Measurements from ENCODE around the gene ANKRD11.

ANKRD11 gene

GRCh38 chr16:89291776-89292175 lies 198.6 kb downstream of the ANKRD11 start:
- FAIRE-seq = no peak

DNA sequence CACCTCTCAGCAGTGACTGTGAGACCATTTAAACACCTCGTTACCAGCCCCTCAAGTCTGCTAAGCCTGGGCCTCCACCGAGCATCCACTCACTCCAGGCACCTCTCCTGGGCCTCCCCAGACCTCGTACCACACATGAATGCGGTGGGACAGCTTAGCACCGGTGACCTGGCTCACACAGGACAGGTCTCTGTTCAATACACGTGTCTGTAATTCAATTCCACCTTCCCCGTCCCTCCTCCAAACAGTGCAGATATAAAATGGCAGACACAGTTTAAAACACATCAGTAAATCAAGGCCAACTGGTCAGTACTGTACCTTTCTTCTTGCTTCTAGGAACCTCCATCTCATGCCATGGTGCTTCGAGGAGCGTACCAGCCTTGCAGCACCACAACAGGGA lies 199.0 kb downstream of the ANKRD11 start:
- no peak for FAIRE-seq

- no peak for FAIRE-seq
These were observed 199.5 kb downstream of the ANKRD11 start for GRCh38 chr16:89290887-89291286.

GRCh38 chr16:89290472-89290871 lies 199.9 kb downstream of the ANKRD11 start:
- no peak for FAIRE-seq

GRCh38 chr16:89289428-89290395 lies 200.6 kb downstream of the ANKRD11 start:
- peak; percentile 78 for FAIRE-seq

GRCh38 chr16:89288966-89289365 lies 201.4 kb downstream of the ANKRD11 start:
- FAIRE-seq = no peak

DNA sequence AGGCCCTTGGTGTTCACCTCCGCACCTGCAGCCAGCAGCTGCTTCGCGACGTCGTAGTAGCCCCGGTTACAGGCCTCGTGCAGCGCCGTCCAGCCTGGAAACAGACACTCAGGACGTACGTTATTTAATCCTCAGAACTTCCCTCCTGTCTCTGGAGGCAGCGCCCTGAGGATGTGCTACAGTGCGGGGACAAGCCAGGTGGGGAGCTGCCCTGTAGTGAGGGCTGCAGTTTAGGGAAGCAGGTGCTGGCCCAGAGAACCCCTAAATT lies 201.8 kb downstream of the ANKRD11 start:
- FAIRE-seq = no peak

GRCh38 chr16:89287777-89288576 lies 202.4 kb downstream of the ANKRD11 start:
- FAIRE-seq = no peak

GRCh38 chr16:89286096-89286495 lies 204.3 kb downstream of the ANKRD11 start:
- no peak for FAIRE-seq

GRCh38 chr16:89285381-89285780 lies 205.0 kb downstream of the ANKRD11 start:
- no peak for FAIRE-seq

DNA sequence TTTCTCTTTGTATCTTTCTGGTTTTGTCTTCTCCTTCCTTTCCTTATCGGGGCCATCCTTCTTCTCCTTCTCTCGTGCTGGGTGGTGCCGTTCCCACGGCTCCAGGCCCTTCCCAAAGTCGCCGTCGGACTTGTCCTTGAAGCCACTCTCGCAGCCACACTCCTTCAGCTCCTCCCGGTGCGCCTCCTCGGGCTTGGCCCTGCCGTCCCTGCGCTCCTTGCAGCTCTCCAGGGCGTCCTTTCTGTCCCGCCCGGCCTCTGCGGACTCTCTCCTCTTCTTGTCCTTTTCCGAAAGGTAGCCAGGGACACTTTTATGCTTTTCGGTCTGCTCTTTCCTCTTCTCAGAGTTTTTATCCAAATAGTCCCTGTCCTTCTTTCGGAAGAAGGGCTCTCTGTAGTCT lies 206.9 kb downstream of the ANKRD11 start:
- FAIRE-seq = no peak

DNA sequence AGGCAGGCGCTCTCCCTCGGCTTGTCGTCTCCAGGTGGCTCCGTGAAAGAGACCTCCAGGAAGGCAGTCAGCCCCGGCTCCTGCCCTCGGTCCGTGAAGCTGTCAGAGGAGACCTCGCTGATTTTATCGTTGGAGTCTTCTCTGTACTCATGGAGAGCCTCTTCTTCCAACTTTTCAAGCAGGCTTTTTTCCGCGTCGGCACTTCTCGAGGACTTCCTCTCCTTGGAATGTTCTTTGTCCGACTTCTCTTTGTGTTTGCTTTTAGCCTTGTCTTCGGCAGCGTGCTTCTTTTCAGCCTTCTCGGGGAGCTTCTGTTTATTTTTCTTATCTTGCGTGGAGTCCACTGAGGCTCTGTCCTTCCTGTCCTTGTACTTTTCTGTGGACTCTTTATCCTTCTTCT lies 207.8 kb downstream of the ANKRD11 start:
- no peak for FAIRE-seq

DNA sequence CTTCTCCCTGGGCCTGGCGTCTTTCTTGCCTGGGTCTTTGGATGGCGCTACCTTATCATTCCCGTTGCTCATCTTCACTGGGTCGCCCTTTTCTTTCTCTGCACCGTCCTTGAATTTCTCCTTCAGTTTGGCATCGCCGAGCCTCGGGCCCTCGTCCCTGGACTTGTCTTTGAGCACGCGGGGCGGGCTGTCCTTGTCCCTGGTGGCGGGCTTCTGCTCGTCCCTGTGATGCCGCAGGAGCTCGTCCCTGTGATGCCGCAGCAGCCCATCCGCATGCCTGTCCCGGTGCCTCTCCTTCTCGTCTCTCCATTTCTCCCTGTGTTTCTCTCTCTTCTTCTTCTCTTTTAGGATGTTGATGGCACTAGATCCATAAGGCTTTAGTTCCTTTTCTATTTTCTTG lies 208.5 kb downstream of the ANKRD11 start:
- no peak for FAIRE-seq

GRCh38 chr16:89281189-89281577 lies 209.2 kb downstream of the ANKRD11 start:
- no peak for FAIRE-seq

DNA sequence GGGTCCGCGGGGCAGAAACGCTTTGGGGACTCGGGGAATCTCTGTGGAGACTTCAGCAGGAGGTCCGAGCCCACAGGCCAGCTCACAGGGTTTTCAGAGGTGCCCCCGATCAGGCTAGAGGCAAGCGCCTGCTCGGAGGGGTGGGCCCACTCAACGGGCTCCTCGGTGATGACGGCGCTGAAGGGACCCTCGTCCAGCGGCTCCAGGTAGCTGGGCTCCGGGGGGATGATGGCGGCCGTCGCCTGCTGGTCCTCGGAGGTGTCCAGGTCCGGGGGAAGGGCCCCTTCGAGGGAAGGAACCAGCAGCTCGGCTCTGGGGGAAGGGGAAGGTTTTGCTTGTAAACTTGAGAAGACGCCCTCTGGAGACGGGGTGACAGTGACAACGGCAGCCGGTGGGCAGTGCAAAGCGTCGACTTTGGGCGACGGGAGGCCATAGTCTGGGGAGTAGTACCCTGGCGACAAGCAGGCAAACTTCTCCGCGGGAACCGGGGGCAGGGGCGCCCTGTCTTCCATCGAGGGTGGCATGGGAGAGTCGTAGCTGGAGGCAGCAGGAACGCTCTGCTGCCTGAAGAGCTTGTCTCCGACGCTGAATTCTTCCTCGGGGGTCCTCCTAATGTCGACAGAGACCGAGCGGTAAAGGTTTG lies 209.7 kb downstream of the ANKRD11 start:
- no peak for FAIRE-seq

DNA sequence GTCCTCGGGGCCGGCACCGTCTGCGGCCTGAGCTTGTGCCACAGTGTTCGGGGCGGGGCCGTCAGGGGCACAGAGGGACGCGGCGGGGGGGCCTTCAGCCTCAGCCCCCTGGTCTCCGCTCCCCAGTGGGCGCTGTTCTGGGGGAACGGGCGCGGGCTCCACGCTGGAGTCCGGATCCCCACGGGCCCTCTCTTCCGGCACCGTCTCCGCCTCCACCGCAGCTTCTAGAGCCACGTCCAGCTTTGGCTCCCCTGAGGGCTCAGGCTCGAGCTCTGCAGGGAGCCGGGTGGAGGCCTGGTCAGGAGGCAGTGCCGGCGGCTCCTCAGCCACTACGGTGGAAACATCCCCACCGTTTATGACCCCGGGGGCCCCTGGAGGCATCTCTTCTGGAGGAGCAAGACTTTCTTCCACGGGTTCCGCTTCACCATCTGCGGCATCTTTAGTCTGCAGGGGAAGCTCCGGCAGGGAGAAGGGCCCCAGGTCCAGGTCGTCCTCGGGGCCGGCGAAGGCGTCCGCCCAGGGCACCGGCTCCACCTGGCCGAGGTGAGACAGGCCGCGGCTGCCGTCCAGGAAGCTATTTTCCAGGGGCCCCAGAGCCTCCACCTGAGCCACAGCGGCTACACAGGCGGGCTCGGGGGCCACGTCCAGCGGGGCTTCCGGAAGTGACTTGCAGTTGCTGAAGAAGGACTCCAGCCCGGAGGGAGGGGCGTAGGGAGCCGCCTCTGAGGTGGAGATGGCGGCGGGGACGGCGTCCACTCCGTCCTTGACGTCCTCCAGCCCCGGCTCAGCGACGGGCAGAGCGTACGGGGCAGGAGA lies 210.5 kb downstream of the ANKRD11 start:
- no peak for FAIRE-seq

DNA sequence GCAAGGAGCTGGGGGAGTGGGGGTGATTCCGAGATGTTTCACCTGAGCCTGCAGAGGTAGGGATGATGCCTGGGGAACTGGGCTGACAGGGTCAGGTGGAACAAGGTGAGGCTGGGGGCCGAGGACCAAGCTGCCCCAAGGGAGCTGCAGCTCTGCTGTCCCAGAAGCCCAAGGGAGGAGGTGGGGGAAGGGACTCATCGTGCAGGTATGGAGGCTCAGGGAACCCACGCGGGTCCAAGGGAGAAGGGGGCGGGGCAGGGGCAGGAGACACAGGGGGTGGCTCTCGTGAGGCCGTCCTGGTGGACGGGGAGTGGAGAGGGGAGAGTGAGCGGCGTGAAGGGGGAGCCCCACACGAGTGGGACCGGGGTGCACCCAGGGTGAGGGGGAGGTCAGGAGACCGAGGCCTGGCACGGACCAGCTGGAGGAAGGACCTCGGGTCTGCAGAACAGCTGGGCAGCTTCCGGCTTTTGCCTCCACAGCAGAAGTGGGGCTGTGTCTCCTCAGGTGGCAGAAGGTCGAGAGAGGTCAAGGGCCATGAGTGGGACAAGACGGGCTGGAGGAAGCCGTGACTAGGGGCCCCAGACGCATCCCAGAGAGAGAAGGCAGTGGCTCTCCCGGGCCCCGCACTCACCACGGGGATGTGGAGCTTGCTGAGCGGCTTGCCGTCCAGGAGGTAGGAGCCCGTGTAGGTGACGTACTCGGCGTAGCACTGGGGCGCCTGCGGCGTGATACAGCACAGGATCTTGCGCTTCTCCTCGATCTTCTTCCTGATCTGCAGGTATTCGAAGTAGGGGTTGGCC lies 211.7 kb downstream of the ANKRD11 start:
- no peak for FAIRE-seq

DNA sequence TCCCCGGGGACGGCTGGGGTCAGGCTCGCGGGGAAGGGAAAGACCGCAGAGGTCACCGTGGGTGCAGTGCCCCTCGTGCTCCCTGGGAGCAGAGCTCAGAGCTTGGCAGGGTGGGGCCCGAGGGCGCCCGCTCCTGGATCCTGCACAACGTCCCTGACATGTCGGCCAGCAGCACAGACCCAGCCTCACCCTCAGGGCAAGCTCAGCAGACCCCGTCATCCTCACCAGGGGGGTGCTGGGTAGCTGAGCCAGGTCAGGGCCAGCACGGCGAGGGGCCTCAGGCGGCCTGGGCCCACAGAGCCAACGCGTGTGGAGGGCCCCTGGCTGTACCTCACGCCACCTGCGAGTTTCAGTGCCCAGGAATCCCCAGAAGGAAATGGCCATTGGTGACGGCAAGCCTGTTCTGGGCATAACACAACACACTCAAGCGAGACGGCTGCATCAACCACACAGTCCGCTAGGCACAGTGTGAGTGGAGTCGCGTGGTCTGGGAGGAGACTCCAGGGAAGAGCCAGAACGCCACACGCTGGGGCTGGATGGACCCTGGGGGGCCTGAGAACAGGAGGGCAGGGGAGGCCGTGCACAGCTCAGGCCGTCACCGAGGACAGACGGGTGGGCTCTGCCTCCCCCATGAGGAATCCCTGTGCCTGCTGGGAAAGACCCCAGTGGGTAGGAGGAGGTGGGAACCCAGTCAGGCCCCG lies 212.6 kb downstream of the ANKRD11 start:
- no peak for FAIRE-seq

GRCh38 chr16:89277049-89277448 lies 213.3 kb downstream of the ANKRD11 start:
- FAIRE-seq = no peak

DNA sequence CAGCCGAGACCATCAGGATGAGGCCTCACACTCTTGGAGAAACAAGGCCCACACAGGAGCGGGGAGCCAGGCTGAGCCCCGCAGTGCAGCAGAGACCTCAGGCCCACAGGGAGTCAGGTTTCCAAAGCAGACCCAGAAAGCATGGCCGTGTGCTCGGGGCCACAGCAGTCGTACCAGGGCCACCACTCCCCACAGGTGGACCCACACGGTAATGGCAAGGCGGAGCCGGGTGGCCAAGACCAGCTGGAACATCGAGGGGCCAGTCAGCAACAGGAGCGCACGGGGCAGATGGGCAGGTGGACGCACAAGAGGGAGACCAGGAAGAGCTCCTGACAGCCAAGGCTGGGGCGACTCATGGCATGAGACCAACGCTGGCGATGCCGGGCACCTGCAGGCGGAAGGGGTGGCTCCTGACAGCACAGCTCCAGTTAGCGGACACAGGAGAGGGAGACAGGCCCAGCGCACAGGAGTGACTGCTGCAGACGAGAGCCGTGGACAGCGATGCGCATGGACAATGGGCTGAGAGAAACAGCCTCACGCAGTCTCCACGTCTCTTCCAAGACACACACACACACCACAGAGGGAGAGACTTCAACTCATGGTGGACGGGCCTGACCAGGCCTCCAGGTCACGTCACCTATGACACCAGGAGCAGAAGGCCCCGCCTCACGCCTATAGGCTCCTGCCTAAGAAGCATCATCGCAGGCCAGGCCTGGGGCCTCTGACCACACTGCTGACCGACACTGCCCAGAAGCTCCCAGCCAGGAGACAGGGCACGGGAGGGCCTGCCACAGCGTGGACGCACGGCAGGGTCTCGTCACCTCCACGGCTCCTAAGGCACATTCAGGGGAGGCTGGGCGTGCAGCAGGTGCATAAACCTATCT lies 214.3 kb downstream of the ANKRD11 start:
- no peak for FAIRE-seq
